ENCODE measurements around the gene TMEM143.
"Not testable (repeated sequence)": the region's sequence is repeated elsewhere in the genome, so short reads cannot be mapped to it uniquely, and the experiment has no call there.

TMEM143 gene

DNA sequence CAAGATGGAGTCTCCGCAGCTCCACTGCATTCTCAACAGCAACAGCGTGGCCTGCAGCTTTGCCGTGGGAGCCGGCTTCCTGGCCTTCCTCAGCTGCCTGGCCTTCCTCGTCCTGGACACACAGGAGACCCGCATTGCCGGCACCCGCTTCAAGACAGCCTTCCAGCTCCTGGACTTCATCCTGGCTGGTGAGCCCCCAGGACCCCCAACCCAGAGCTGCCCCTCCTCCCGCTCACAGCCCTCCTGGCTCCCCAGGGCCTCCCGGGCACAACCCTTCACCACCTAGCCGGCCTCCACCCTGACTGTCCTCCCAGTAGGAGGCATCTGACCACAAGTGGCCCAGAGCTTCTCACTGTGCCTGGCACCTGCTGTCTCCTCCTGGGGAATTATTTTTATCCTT lies 9.8 kb upstream of the TMEM143 start:
- H3K4me3 ChIP-seq: no peak overlapping the region
- H3K27me3 ChIP-seq: no peaks in the 10 kb centered on the region
- H4K20me1 ChIP-seq: no peaks in the 10 kb centered on the region
- peaks cover 95% of the 10 kb centered on the region for H3K4me1 ChIP-seq
- TF ChIP-seq Cebpa-rat (IDR thresholded peaks at IDR 0.05): no peak
- peak overlapping the region; percentile 64 for H3K4me2 ChIP-seq
- no peaks in the 10 kb centered on the region for H3K36me3 ChIP-seq
- peak overlapping the region; percentile 60 for H3K27ac ChIP-seq
- no peaks in the 10 kb centered on the region for H3K9me3 ChIP-seq
- peak overlapping the region; percentile 26; the same call in 1 of the 2 replicates for H3K9ac ChIP-seq

DNA sequence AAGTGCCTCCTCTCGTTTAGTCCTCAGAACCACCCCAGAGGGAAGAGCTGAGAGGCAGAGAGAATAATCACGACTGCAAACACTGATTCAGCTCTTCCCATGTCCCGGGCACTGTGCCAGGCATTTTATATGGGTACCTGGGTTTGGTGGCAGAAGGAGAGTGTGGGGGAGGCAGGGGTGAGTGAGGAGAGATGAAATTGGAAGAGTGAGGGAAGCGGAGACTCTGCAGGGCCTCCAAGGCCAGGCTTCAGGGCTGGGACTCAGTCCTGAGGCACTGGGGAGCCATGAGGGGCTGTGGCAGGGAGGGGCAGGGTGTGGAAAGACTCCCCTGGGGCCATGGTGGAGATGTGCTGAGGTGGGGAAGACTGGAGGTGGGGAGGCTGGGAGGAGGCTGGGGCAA lies 9.2 kb upstream of the TMEM143 start:
- H3K36me3 ChIP-seq: no peaks in the 10 kb centered on the region
- H3K4me1 ChIP-seq: peaks cover 96% of the 10 kb centered on the region
- H3K27ac ChIP-seq: peak overlapping the region; percentile 60
- H3K9ac ChIP-seq: peak overlapping the region; percentile 26; the same call in 1 of the 2 replicates
- H3K4me3 ChIP-seq: no peak overlapping the region
- peak overlapping the region; percentile 64 for H3K4me2 ChIP-seq
- no peaks in the 10 kb centered on the region for H3K9me3 ChIP-seq
- no peak for TF ChIP-seq Cebpa-rat (IDR thresholded peaks at IDR 0.05)
- H4K20me1 ChIP-seq: no peaks in the 10 kb centered on the region
- H3K27me3 ChIP-seq: no peaks in the 10 kb centered on the region

DNA sequence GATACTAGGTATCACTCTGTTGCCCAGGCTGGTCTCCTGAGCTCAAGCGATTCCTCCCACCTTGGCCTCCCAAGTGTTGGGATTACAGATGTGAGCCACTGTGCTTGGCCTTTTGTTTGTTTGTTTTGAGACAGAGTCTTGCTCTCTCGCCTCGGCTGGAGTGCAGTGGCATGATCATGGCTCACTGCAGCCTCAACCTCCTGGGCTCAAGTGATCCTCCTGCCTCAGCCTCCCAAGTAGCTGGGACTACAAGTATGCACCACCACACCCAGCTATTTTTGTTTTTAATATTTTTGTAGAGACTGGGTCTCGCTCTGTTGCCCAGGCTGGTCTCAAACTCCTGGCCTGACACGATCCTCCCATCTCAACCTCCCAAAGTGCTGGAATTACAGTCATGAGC lies 8.0 kb upstream of the TMEM143 start:
- H3K9me3 ChIP-seq, H3K9ac ChIP-seq, H3K27ac ChIP-seq, H3K27me3 ChIP-seq, H4K20me1 ChIP-seq, H3K36me3 ChIP-seq, H3K4me2 ChIP-seq, H3K4me3 ChIP-seq: not testable (repeated sequence)
- H3K4me1 ChIP-seq: peaks cover 96% of the 10 kb centered on the region

DNA sequence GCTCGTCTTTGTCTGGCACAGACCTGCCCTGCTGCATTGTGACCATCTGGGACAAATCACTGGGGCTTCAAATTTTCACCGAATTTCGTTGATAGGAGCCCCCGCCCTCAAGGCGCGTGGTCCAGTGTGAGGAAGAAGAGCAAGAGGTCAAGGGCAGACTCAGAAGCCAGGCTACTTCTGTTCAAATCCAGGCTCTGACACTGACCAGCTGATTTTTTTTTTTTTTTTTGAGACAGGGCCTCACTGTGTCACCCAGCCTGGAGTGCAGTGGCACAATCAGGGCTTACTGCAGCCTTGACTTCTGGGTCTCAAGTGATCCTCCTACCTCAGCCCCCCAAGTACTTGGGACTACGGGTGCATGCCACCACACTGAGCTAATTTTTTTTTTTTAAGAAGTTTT lies 7.6 kb upstream of the TMEM143 start:
- no peak for TF ChIP-seq Cebpa-rat (IDR thresholded peaks at IDR 0.05)
- H3K36me3 ChIP-seq: no peaks in the 10 kb centered on the region
- H4K20me1 ChIP-seq: no peaks in the 10 kb centered on the region
- H3K27me3 ChIP-seq: no peaks in the 10 kb centered on the region
- no peak overlapping the region for H3K4me3 ChIP-seq
- H3K4me2 ChIP-seq: no peak overlapping the region
- H3K9me3 ChIP-seq: no peaks in the 10 kb centered on the region
- H3K9ac ChIP-seq: no peak overlapping the region
- H3K27ac ChIP-seq: no peak overlapping the region
- peaks cover 96% of the 10 kb centered on the region for H3K4me1 ChIP-seq

DNA sequence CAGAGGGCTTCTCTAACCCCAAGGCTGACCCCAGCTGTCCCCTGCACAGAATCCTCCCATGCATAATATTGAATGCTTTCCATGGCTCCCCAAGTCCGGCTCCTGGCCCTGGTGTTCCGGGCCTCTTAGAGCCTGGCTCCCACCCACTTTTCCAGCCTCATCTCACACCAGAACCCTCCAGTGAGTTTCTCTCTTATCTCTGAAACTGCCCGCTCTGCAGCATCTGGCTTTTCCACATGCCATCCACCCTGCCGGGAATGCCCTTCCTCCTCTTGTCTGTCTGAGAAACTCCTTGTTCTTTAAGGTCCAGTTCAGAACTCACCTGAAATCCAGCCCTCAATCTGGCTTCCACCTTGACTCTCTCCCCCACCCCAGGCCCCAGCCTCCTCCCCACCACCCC lies 7.2 kb upstream of the TMEM143 start:
- no peaks in the 10 kb centered on the region for H3K9me3 ChIP-seq
- no peak for TF ChIP-seq Cebpa-rat (IDR thresholded peaks at IDR 0.05)
- H3K27me3 ChIP-seq: no peaks in the 10 kb centered on the region
- H3K4me1 ChIP-seq: peaks cover 96% of the 10 kb centered on the region
- no peaks in the 10 kb centered on the region for H4K20me1 ChIP-seq
- H3K4me3 ChIP-seq: no peak overlapping the region
- H3K9ac ChIP-seq: no peak overlapping the region; the same call in 1 of the 2 replicates
- H3K27ac ChIP-seq: peak overlapping the region; percentile 22; the same call in 1 of the 2 replicates
- H3K4me2 ChIP-seq: no peak overlapping the region
- no peaks in the 10 kb centered on the region for H3K36me3 ChIP-seq

DNA sequence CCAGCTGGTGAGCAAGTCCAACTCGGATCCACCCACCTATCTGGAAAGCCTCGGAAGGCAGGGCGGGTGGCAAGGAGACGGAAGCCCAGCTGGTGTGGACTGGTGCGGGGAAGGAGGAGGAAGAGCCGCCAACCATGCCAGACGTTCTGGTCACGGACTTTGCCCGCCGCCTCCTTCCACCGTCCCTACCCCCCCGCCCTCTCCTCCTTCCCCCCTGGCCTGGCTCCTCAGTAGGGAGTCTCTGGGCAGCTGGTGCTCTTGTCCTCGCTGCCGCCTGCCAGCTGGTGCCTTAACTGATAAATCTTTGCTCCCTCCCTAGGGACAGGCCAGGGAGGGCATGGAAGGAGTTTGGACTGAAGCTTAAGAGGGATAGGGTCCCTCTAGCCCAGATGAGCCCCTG lies 5.2 kb upstream of the TMEM143 start:
- H3K4me2 ChIP-seq: peak overlapping the region; percentile 81
- H3K27ac ChIP-seq: peak overlapping the region; percentile 80
- peaks cover 94% of the 10 kb centered on the region for H3K4me1 ChIP-seq
- H3K9me3 ChIP-seq: no peaks in the 10 kb centered on the region
- H3K9ac ChIP-seq: peak overlapping the region; percentile 56
- H4K20me1 ChIP-seq: no peaks in the 10 kb centered on the region
- H3K36me3 ChIP-seq: no peaks in the 10 kb centered on the region
- H3K27me3 ChIP-seq: no peaks in the 10 kb centered on the region
- H3K4me3 ChIP-seq: no peak overlapping the region
- no peak for TF ChIP-seq Cebpa-rat (IDR thresholded peaks at IDR 0.05)

DNA sequence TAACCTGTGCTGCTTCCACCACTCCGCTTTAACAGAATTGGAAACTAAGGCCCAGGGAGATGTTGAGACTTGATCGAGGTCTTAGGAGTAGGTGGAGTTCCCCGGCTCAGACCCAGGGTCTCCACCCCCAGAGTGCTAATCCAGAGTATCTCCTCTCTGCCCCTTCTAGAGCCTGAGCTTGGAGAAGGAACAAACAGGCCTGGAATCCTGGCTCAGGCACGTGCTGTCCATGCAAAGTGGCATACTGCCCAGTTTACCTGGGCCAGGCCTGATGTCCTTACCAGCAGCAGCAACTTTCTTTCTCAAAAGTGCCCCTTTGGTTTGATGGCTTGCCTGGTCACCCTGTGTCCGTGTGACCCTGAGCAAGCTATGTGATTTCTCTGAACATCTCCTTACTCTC lies 4.1 kb upstream of the TMEM143 start:
- H3K27ac ChIP-seq: peak overlapping the region; percentile 80; the same call in 1 of the 2 replicates
- H3K9ac ChIP-seq: peak overlapping the region; percentile 25; the same call in 1 of the 2 replicates
- H3K4me3 ChIP-seq: no peak overlapping the region
- H4K20me1 ChIP-seq: no peaks in the 10 kb centered on the region
- peak overlapping the region; percentile 81 for H3K4me2 ChIP-seq
- no peaks in the 10 kb centered on the region for H3K27me3 ChIP-seq
- H3K9me3 ChIP-seq: no peaks in the 10 kb centered on the region
- no peak for TF ChIP-seq Cebpa-rat (IDR thresholded peaks at IDR 0.05)
- no peaks in the 10 kb centered on the region for H3K36me3 ChIP-seq
- H3K4me1 ChIP-seq: peaks cover 89% of the 10 kb centered on the region

DNA sequence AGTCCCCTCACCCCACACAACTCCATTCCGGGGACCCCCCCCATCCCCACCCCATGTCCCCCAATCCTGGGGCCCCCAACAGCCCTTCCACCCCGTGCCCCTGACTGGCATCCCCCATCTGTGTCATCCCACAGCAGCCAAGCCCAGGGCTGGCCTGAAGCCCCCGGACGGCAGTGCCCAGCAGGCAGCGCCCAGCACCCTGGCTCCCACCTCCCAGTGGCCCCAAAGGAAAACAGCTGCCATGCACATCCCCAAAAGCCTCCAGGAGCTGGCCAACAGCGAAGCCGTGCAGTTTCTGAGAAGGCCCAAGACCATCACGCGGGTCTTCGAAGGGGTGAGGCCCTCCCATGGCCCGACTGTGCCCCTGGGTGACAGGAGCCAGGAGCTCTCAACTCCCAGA lies 1.9 kb upstream of the TMEM143 start:
- Histone ChIP-seq H3K36me3 (no peaks in the 10 kb centered on the region), H3K27ac (peak overlapping the region; percentile 43; the same call in 1 of the 2 replicates), H3K9me3 (no peaks in the 10 kb centered on the region), H3K27me3 (no peaks in the 10 kb centered on the region), H3K4me2 (peak overlapping the region; percentile 45), H3K4me3 (no peak overlapping the region), H4K20me1 (no peaks in the 10 kb centered on the region), H3K9ac (no peak overlapping the region), H3K4me1 (peaks cover 76% of the 10 kb centered on the region)
- no peak for TF ChIP-seq Cebpa-rat (IDR thresholded peaks at IDR 0.05)

DNA sequence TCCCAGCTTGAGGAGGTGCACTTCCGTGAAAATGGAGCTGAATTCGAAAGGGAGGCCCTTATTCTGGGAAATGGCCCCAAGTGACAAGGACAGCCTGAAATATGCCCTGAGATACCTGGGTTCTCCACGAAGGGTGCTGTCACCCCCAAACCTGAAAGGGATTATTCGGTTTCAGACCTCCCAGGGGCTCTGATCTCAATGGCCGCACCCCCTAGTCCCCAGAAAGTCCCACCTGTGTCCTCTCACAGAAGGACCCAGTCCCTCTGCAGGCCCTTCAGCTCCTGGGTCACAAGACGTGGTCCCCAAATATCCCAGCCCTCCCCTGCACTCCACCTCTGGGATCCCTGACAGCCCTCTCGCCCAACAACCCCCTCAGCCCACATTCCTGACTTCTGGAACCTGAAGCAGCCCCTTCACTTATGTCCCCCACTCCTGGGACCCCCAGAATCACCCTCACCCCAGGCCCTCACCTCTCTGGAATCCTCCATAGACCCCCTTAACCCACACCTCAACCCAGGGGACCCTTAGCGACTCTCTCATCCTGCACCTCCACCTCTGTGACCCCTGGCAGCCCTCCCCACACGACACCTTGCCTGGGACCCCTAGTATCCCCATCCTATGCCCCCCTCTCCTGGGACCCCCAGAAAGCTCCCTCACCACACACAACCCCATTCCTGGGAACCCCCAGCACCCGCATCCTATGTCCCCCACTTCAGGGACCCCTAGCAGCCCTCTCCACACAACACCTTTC lies 1.0 kb upstream of the TMEM143 start:
- Histone ChIP-seq H3K4me3 (peak overlapping the region; percentile 57), H3K9ac (peak overlapping the region; percentile 57; the same call in 1 of the 2 replicates), H3K27me3 (no peaks in the 10 kb centered on the region), H4K20me1 (no peaks in the 10 kb centered on the region), H3K36me3 (peaks cover 4% of the 10 kb centered on the region; the same call in 1 of the 2 replicates), H3K9me3 (no peaks in the 10 kb centered on the region), H3K4me2 (peak overlapping the region; percentile 82), H3K4me1 (peaks cover 74% of the 10 kb centered on the region), H3K27ac (peak overlapping the region; percentile 76)
- TF ChIP-seq Cebpa-rat (IDR thresholded peaks at IDR 0.05): no peak

DNA sequence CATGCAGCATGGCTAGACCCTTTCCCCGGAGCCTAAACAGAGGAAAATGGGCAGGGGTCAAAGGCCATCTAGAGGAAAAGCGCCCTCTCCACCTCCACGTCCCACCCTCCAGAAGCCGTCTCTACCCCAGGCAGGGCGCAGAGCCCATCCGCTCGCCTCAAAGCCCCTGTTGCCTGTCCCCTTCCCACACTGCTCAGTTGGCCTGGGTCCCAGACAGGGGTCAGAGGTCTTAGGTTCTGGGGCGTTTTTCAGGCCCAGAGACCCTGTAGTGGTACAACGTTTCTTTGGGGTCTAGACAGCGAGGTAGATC lies 285 bp downstream of the TMEM143 start:
- H3K4me3 ChIP-seq: peak overlapping the region; percentile 69

More for the DNA sequence above, 285 bp downstream of the TMEM143 start:
- peak overlapping the region; percentile 83 for H3K9ac ChIP-seq
- H3K4me1 ChIP-seq: peaks cover 61% of the 10 kb centered on the region
- peak overlapping the region; percentile 98 for H3K4me2 ChIP-seq
- TF ChIP-seq Cebpa-rat (IDR thresholded peaks at IDR 0.05): no peak
- no peaks in the 10 kb centered on the region for H3K9me3 ChIP-seq
- no peaks in the 10 kb centered on the region for H3K27me3 ChIP-seq
- H4K20me1 ChIP-seq: no peaks in the 10 kb centered on the region
- H3K36me3 ChIP-seq: peaks cover 6% of the 10 kb centered on the region; the same call in 1 of the 2 replicates
- peak overlapping the region; percentile 87 for H3K27ac ChIP-seq
